Activated B cell treated with CpG ODN at 0.5 μM for 24 hours (primary cell): ENCODE measurements around the gene KCNK16. TPM values are rescaled to one million over a fixed set of nuclear protein-coding genes. Genes with fewer than 3 reads are reported as not detected.

Source experiments
- ATAC-seq: fragments of 200-7000 bp; cut with Tn5 transposase; one replicate; pipeline ENCODE4 v1.10.0; 2021; ENCODE audit warnings: low read depth, mild to moderate bottlenecking, moderate library complexity
- CTCF ChIA-PET: fragments of 350-600 bp; sonication (Branson Sonifier 250); formaldehyde crosslinking; loops from one replicate; lab custom pipeline; 2021; ENCODE audit warnings: antibody characterized with exemption; lab: Charles Lee
- POLR2A ChIA-PET: fragments of 350-600 bp; sonication (Branson Sonifier 250); formaldehyde crosslinking; loops from one replicate; lab custom pipeline; 2021; ENCODE audit warnings: antibody characterized with exemption; lab: Charles Lee
- DNase-seq: peaks from one replicate; pipeline ENCODE4 v3.0.0; 2022
- H3K27ac Mint-ChIP-seq: one replicate; pipeline ENCODE4 v1.8.0; 2020; ENCODE audit warnings: mixed read lengths
- H3K27me3 Mint-ChIP-seq: one replicate; pipeline ENCODE4 v1.8.0; 2021; ENCODE audit warnings: mixed read lengths
- H3K36me3 Mint-ChIP-seq: one replicate; pipeline ENCODE4 v1.8.0; 2021; ENCODE audit warnings: low read depth, mixed read lengths
- H3K4me1 Mint-ChIP-seq: one replicate; pipeline ENCODE4 v1.8.0; 2021; ENCODE audit warnings: mixed read lengths
- H3K4me3 Mint-ChIP-seq: one replicate; pipeline ENCODE4 v1.8.0; 2020; ENCODE audit warnings: mild to moderate bottlenecking, mixed read lengths
- H3K9me3 Mint-ChIP-seq: one replicate; pipeline ENCODE4 v1.8.0; 2020; ENCODE audit warnings: mixed read lengths
- intact Hi-C: fragments of 100-400 bp; cut with micrococcal nuclease; formaldehyde crosslinking; loops from one replicate; pipeline ENCODE4 v1.15.1; 2024
- total RNA-seq: library from RNA; stranded (reverse); gene quantifications from 2 replicates; pipeline ENCODE4 v1.2.3, GENCODE V29; 2022
- TF ChIP-seq, protein P1 (sequence below): fragments of 200-600 bp; IDR thresholded peaks from one replicate; pipeline ENCODE4 v1.8.0; 2022; ENCODE audit warnings: antibody characterized with exemption, mild to moderate bottlenecking

The KCNK16 gene
- total RNA-seq, 1 donor from 2014 or later: not detected

DNA sequence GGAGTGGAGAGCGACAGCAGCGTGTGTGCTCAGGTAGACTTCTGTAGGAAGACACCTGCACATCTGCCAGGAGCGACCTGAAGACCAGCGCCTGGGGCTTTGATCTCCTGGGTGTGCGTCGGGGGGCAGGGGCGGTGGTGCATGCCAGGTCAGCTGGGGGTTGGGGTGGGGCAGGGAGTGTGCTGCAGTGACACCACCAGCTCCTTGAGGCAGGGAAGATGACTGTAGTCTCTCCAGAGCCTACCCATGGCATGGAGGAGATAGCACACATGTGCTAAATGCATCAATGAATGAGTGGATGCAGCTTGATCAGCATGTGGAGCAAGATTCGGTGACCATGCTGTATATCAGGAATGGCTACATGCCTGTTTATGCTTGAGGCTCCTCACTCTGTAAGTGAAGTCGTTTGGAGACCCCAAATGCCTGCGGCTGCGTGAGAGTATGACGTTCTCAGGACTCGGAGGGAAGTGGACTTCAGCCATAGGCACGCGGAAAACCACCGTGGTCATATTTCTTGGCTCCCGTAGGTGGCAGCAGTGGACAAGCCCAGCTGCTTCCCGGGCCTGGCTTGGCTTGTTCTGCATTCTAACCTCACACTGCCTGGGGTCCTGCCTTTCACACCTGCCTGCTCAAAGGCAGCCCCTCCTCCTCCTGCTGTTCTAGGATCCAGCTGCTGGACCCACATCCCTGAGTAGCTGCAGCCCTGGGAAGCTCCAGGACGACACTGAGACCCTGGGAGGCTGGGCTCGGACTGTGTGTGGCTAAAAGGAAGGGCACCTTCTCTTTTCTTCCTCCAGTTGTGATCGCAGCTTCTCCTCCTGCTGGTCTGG is 39.4 kb upstream of the KCNK16 start:
- ATAC-seq: peak; percentile 75
- CTCF ChIA-PET: interaction anchor here (0.7 to 1.8 kb wide), 9 partner anchors 9 to 1677 kb away, joined by 3 to 6 read pairs (median 4); partner anchors contain the start of gene UNC5CL
- POLR2A ChIA-PET: no interaction called here

DNA sequence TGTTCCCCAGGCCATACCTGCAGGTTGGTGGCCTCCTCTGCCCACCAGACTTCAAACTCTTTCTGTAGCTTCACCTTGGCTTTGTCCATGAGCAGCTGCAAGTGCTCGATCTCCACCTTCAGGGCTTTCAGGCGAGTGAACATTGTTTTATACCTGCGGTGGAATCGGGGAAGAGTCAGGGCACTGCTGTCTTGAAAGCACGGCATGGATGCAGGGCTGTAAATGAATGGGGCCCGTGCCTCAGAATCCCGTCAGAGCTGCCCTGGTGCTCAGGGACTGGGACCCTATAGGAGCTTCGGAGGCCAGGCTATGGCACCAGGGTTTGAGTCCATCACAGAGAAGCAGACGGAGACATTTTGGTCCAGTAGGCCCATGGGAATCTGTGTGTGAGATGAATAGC is 37.9 kb upstream of the KCNK16 start:
- DNase-seq (no peak), ATAC-seq (no peak)
- intact Hi-C loops: loop anchor here (5.0 kb wide), 1 partner anchor 1667 kb away; no protein-coding TSS in a partner anchor
- ChIA-PET CTCF (no interaction called here), POLR2A (no interaction called here)
- TF ChIP-seq, protein P1, sequence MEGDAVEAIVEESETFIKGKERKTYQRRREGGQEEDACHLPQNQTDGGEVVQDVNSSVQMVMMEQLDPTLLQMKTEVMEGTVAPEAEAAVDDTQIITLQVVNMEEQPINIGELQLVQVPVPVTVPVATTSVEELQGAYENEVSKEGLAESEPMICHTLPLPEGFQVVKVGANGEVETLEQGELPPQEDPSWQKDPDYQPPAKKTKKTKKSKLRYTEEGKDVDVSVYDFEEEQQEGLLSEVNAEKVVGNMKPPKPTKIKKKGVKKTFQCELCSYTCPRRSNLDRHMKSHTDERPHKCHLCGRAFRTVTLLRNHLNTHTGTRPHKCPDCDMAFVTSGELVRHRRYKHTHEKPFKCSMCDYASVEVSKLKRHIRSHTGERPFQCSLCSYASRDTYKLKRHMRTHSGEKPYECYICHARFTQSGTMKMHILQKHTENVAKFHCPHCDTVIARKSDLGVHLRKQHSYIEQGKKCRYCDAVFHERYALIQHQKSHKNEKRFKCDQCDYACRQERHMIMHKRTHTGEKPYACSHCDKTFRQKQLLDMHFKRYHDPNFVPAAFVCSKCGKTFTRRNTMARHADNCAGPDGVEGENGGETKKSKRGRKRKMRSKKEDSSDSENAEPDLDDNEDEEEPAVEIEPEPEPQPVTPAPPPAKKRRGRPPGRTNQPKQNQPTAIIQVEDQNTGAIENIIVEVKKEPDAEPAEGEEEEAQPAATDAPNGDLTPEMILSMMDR: no peak
- H3K4me3 Mint-ChIP-seq: no peak overlapping the region
- H3K4me1 Mint-ChIP-seq: peaks cover 2% of the 10 kb centered on the region
- H3K36me3 Mint-ChIP-seq: no peaks in the 10 kb centered on the region
- H3K9me3 Mint-ChIP-seq: no peaks in the 10 kb centered on the region
- peaks cover 7% of the 10 kb centered on the region for H3K27me3 Mint-ChIP-seq
- no peak overlapping the region for H3K27ac Mint-ChIP-seq

More for the DNA sequence above, 39.4 kb upstream of the KCNK16 start:
- peak; percentile 33 for DNase-seq
- no peak overlapping the region for H3K27ac Mint-ChIP-seq
- no peaks in the 10 kb centered on the region for H3K36me3 Mint-ChIP-seq
- peaks cover 7% of the 10 kb centered on the region for H3K27me3 Mint-ChIP-seq
- H3K4me3 Mint-ChIP-seq: no peak overlapping the region
- intact Hi-C loops: loop anchor here (1.0 to 5.0 kb wide), 4 partner anchors 530 to 1665 kb away; no protein-coding TSS in a partner anchor
- H3K4me1 Mint-ChIP-seq: peaks cover 2% of the 10 kb centered on the region
- TF ChIP-seq, protein P1: no peak
- H3K9me3 Mint-ChIP-seq: no peaks in the 10 kb centered on the region

DNA sequence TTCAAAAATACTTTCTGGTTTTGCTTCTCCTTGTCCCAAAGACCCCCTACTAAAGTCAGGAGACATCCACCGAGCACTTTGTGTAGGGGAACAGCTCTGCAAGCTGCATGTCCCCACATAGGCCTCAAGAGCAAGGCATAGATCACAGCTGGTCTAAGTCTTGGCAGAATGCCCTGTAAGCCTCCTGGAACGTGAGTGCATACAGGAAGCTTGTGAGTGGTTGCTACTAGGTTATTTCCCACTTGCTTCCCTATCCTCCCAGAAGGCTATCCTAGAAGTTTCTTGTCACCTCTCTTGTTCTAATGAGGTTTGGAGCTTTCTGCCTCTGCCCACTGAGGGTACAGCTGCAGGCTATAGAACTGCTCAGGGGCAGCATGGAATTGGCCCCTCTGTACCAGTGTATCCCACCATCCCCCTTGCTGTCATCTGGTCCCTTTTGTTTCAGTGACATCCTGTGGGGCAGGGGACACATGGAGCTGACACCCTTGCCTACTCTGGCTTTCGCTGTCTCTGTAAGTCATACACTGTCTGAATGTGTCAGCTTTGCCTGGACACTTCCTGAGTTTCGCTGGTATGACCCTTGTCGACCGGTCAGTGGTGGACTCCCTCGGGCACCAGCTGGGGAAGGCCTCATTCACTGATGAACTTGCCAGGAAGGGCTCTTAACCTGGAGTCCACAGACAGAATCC is 35.6 kb upstream of the KCNK16 start:
- Mint-ChIP-seq H3K9me3 (no peaks in the 10 kb centered on the region), H3K4me3 (no peak overlapping the region), H3K27me3 (peaks cover 2% of the 10 kb centered on the region), H3K4me1 (peaks cover 2% of the 10 kb centered on the region), H3K36me3 (no peaks in the 10 kb centered on the region), H3K27ac (no peak overlapping the region)
- ATAC-seq (no peak), DNase-seq (no peak)
- POLR2A ChIA-PET: no interaction called here
- intact Hi-C loops: no loop called here
- TF ChIP-seq, protein P1: no peak
- CTCF ChIA-PET: no interaction called here

DNA sequence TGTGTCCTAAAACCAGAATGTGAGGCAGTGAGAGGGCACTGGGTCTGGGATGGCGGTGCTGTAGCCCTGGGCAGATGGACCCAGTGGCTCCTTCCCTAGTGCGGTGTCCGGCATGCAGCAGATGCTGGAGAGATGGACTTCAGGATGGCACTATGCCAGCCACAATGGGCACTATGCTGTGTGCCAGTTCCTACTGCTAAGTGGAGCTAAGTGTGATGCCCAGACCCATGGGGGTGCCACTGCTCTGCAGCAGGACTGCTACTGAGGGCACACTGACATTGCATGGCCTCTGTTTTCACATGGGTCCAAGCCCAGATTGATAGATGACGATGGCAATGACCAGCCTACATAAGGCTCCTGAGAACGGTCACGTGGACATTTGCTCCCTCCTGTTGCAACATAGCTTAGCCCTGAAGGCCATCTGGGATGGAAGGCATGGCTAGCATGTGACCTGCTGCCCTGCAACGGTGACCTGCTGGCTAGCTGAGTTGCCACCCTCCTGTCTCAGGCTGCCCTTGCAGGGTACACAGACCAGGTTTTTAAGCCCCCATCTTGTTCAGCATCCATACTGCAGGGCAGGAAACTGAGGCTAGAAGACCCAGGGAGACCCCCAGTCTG is 31.3 kb upstream of the KCNK16 start:
- H3K4me1 Mint-ChIP-seq: no peaks in the 10 kb centered on the region
- TF ChIP-seq, protein P1: no peak
- no peak overlapping the region for H3K4me3 Mint-ChIP-seq
- POLR2A ChIA-PET: no interaction called here
- no peaks in the 10 kb centered on the region for H3K9me3 Mint-ChIP-seq
- DNase-seq (no peak), ATAC-seq (no peak)
- intact Hi-C loops: no loop called here
- H3K27ac Mint-ChIP-seq: no peak overlapping the region
- no peaks in the 10 kb centered on the region for H3K36me3 Mint-ChIP-seq
- CTCF ChIA-PET: interaction anchor here (2.1 kb wide), 1 partner anchor 8 kb away, joined by 6 read pairs; no protein-coding TSS in a partner anchor
- no peaks in the 10 kb centered on the region for H3K27me3 Mint-ChIP-seq
